ENCODE measurements around the gene TRIM10.

Gene TRIM10

GRCh38 chr6:30136570-30137286, 24.3 kb downstream of the TRIM10 start:
- no peaks in the 10 kb centered on the region for H3K4me1 ChIP-seq (ENCODE audit: control insufficient read depth, insufficient read depth, low read length, poor library complexity, severe bottlenecking)
- H3K27ac ChIP-seq (ENCODE audit: low read depth, low read length, severe bottlenecking): no peak overlapping the region
- H3K36me3 ChIP-seq (ENCODE audit: control insufficient read depth, insufficient read depth, low read length): no peaks in the 10 kb centered on the region
- H3K9me3 ChIP-seq (ENCODE audit: control insufficient read depth, low read length): no peaks in the 10 kb centered on the region
- WGBS, 2 experiments (ENCODE audit: insufficient coverage in 2 of 2): 79 to 87% methylated on average over 9 to 10 of the region's 11 CpGs
- no peak overlapping the region for H3K4me3 ChIP-seq (ENCODE audit: extremely low read depth, insufficient read depth, low read length, poor library complexity, severe bottlenecking)

- H3K36me3 ChIP-seq (ENCODE audit: control insufficient read depth, insufficient read depth, low read length): no peaks in the 10 kb centered on the region
- no peaks in the 10 kb centered on the region for H3K9me3 ChIP-seq (ENCODE audit: control insufficient read depth, low read length)
- no peak within 1 kb of the TSS for H3K27ac ChIP-seq (ENCODE audit: low read depth, low read length, severe bottlenecking)
- WGBS, 2 experiments (ENCODE audit: insufficient coverage in 2 of 2): 90 to 92% methylated on average over 2 of the region's 4 CpGs
- H3K4me3 ChIP-seq (ENCODE audit: extremely low read depth, insufficient read depth, low read length, poor library complexity, severe bottlenecking): no peak within 1 kb of the TSS
- no peaks in the 10 kb centered on the region for H3K4me1 ChIP-seq (ENCODE audit: control insufficient read depth, insufficient read depth, low read length, poor library complexity, severe bottlenecking)
Observed at GRCh38 chr6:30135757-30136156, 25.3 kb downstream of the TRIM10 start, which contains the start of gene TRIM40. Gene TRIM40 (plus strand): TSS chr6:30136140. CDS start chr6:30137037, 897 bp downstream.

- Histone ChIP-seq H3K4me3 (ENCODE audit: extremely low read depth, insufficient read depth, low read length, poor library complexity, severe bottlenecking) (no peak overlapping the region), H3K36me3 (ENCODE audit: control insufficient read depth, insufficient read depth, low read length) (no peaks in the 10 kb centered on the region), H3K4me1 (ENCODE audit: control insufficient read depth, insufficient read depth, low read length, poor library complexity, severe bottlenecking) (no peaks in the 10 kb centered on the region), H3K27ac (ENCODE audit: low read depth, low read length, severe bottlenecking) (no peak overlapping the region), H3K9me3 (ENCODE audit: control insufficient read depth, low read length) (no peaks in the 10 kb centered on the region)
- 80% methylated on average over 1 of the region's 2 CpGs; no CpG with 5 or more reads in 1 of the 2 experiments for WGBS, 2 experiments (ENCODE audit: insufficient coverage in 2 of 2)
Observed at GRCh38 chr6:30135147-30135546, 25.9 kb downstream of the TRIM10 start.

GRCh38 chr6:30131947-30132497, 29.0 kb downstream of the TRIM10 start:
- WGBS, 2 experiments (ENCODE audit: insufficient coverage in 2 of 2): 88% methylated on average over 2 of the region's 2 CpGs; no CpG with 5 or more reads in 1 of the 2 experiments
- Histone ChIP-seq H3K36me3 (ENCODE audit: control insufficient read depth, insufficient read depth, low read length) (no peaks in the 10 kb centered on the region), H3K4me3 (ENCODE audit: extremely low read depth, insufficient read depth, low read length, poor library complexity, severe bottlenecking) (no peak overlapping the region), H3K9me3 (ENCODE audit: control insufficient read depth, low read length) (no peaks in the 10 kb centered on the region), H3K27ac (ENCODE audit: low read depth, low read length, severe bottlenecking) (no peak overlapping the region), H3K4me1 (ENCODE audit: control insufficient read depth, insufficient read depth, low read length, poor library complexity, severe bottlenecking) (peaks cover 5% of the 10 kb centered on the region)

- peaks cover 5% of the 10 kb centered on the region for H3K4me1 ChIP-seq (ENCODE audit: control insufficient read depth, insufficient read depth, low read length, poor library complexity, severe bottlenecking)
- no peak overlapping the region for H3K27ac ChIP-seq (ENCODE audit: low read depth, low read length, severe bottlenecking)
- no peaks in the 10 kb centered on the region for H3K9me3 ChIP-seq (ENCODE audit: control insufficient read depth, low read length)
- 34 to 36% methylated on average over 12 to 15 of the region's 16 CpGs for WGBS, 2 experiments (ENCODE audit: insufficient coverage in 2 of 2)
- H3K36me3 ChIP-seq (ENCODE audit: control insufficient read depth, insufficient read depth, low read length): no peaks in the 10 kb centered on the region
- no peak overlapping the region for H3K4me3 ChIP-seq (ENCODE audit: extremely low read depth, insufficient read depth, low read length, poor library complexity, severe bottlenecking)
Observed at GRCh38 chr6:30130887-30131862, 29.8 kb downstream of the TRIM10 start.

- H3K9me3 ChIP-seq (ENCODE audit: control insufficient read depth, low read length): no peaks in the 10 kb centered on the region
- H3K4me1 ChIP-seq (ENCODE audit: control insufficient read depth, insufficient read depth, low read length, poor library complexity, severe bottlenecking): peaks cover 5% of the 10 kb centered on the region
- no peaks in the 10 kb centered on the region for H3K36me3 ChIP-seq (ENCODE audit: control insufficient read depth, insufficient read depth, low read length)
- whole genome bisulfite sequencing, 2 experiments (ENCODE audit: insufficient coverage in 2 of 2): 71% methylated on average over 1 of the region's 4 CpGs; no CpG with 5 or more reads in 1 of the 2 experiments
- no peak overlapping the region for H3K27ac ChIP-seq (ENCODE audit: low read depth, low read length, severe bottlenecking)
- H3K4me3 ChIP-seq (ENCODE audit: extremely low read depth, insufficient read depth, low read length, poor library complexity, severe bottlenecking): no peak overlapping the region
Observed at GRCh38 chr6:30130179-30130679, 30.8 kb downstream of the TRIM10 start.

- Histone ChIP-seq H3K4me3 (ENCODE audit: extremely low read depth, insufficient read depth, low read length, poor library complexity, severe bottlenecking) (no peak overlapping the region), H3K27ac (ENCODE audit: low read depth, low read length, severe bottlenecking) (no peak overlapping the region), H3K9me3 (ENCODE audit: control insufficient read depth, low read length) (no peaks in the 10 kb centered on the region), H3K4me1 (ENCODE audit: control insufficient read depth, insufficient read depth, low read length, poor library complexity, severe bottlenecking) (peaks cover 5% of the 10 kb centered on the region), H3K36me3 (ENCODE audit: control insufficient read depth, insufficient read depth, low read length) (no peaks in the 10 kb centered on the region)
- 81 to 88% methylated on average over 4 of the region's 10 CpGs for WGBS, 2 experiments (ENCODE audit: insufficient coverage in 2 of 2)
Observed at GRCh38 chr6:30129265-30130178, 31.5 kb downstream of the TRIM10 start.

GRCh38 chr6:30127238-30128093, 33.5 kb downstream of the TRIM10 start:
- WGBS, 2 experiments (ENCODE audit: insufficient coverage in 2 of 2): 3% methylated on average over 46 to 49 of the region's 50 CpGs
- Histone ChIP-seq H3K4me3 (ENCODE audit: extremely low read depth, insufficient read depth, low read length, poor library complexity, severe bottlenecking) (peak overlapping the region; percentile 5), H3K36me3 (ENCODE audit: control insufficient read depth, insufficient read depth, low read length) (no peaks in the 10 kb centered on the region), H3K9me3 (ENCODE audit: control insufficient read depth, low read length) (no peaks in the 10 kb centered on the region), H3K4me1 (ENCODE audit: control insufficient read depth, insufficient read depth, low read length, poor library complexity, severe bottlenecking) (peaks cover 5% of the 10 kb centered on the region), H3K27ac (ENCODE audit: low read depth, low read length, severe bottlenecking) (no peak overlapping the region)

GRCh38 chr6:30122515-30122914, 38.5 kb downstream of the TRIM10 start:
- WGBS, 2 experiments (ENCODE audit: insufficient coverage in 2 of 2): no CpG with 5 or more reads among the region's 2 CpGs
- Histone ChIP-seq H3K9me3 (ENCODE audit: control insufficient read depth, low read length) (no peaks in the 10 kb centered on the region), H3K27ac (ENCODE audit: low read depth, low read length, severe bottlenecking) (no peak overlapping the region), H3K36me3 (ENCODE audit: control insufficient read depth, insufficient read depth, low read length) (no peaks in the 10 kb centered on the region), H3K4me1 (ENCODE audit: control insufficient read depth, insufficient read depth, low read length, poor library complexity, severe bottlenecking) (peaks cover 1% of the 10 kb centered on the region), H3K4me3 (ENCODE audit: extremely low read depth, insufficient read depth, low read length, poor library complexity, severe bottlenecking) (no peak overlapping the region)
